ENCODE results near the gene EXOC3.

The EXOC3 gene

GRCh38 chr5:463952-464351 lies 21.0 kb downstream of the EXOC3 start:
- no peak for DNase-seq
- Histone ChIP-seq H3K4me3 (ENCODE audit: low read depth, low read length) (no peak overlapping the region), H3K36me3 (replicated peaks) (peaks cover 28% of the 10 kb centered on the region), H3K27me3 (replicated peaks) (no peaks in the 10 kb centered on the region), H3K27ac (no peak overlapping the region)
- in situ Hi-C loops (cut with HindIII; ENCODE audit: low pct_ligation_motif_present, low sequenced_read_pairs) = no loop called here
- no peak for TF ChIP-seq CTCF (IDR thresholded peaks at IDR 0.05; ENCODE audit: low read depth, low read length, missing control alignments)

GRCh38 chr5:464446-464842 lies 21.5 kb downstream of the EXOC3 start:
- Histone ChIP-seq H3K4me3 (ENCODE audit: low read depth, low read length) (no peak overlapping the region), H3K36me3 (replicated peaks) (peaks cover 28% of the 10 kb centered on the region), H3K27ac (no peak overlapping the region), H3K27me3 (replicated peaks) (no peaks in the 10 kb centered on the region)
- no peak for TF ChIP-seq CTCF (IDR thresholded peaks at IDR 0.05; ENCODE audit: low read depth, low read length, missing control alignments)
- no peak for DNase-seq
- in situ Hi-C loops (cut with HindIII; ENCODE audit: low pct_ligation_motif_present, low sequenced_read_pairs) = no loop called here

GRCh38 chr5:464843-465590 lies 22.0 kb downstream of the EXOC3 start:
- H3K27ac ChIP-seq = no peak overlapping the region
- H3K27me3 ChIP-seq (replicated peaks) = no peaks in the 10 kb centered on the region
- peaks cover 31% of the 10 kb centered on the region for H3K36me3 ChIP-seq (replicated peaks)
- no peak for DNase-seq
- in situ Hi-C loops (cut with HindIII; ENCODE audit: low pct_ligation_motif_present, low sequenced_read_pairs) = no loop called here
- no peak overlapping the region for H3K4me3 ChIP-seq (ENCODE audit: low read depth, low read length)
- no peak for TF ChIP-seq CTCF (IDR thresholded peaks at IDR 0.05; ENCODE audit: low read depth, low read length, missing control alignments)

- no peak for DNase-seq
- Histone ChIP-seq H3K27me3 (replicated peaks) (no peaks in the 10 kb centered on the region), H3K36me3 (replicated peaks) (peaks cover 33% of the 10 kb centered on the region), H3K4me3 (ENCODE audit: low read depth, low read length) (no peak overlapping the region), H3K27ac (no peak overlapping the region)
- TF ChIP-seq CTCF (IDR thresholded peaks at IDR 0.05; ENCODE audit: low read depth, low read length, missing control alignments) = no peak
- in situ Hi-C loops (cut with HindIII; ENCODE audit: low pct_ligation_motif_present, low sequenced_read_pairs) = no loop called here
Measured at GRCh38 chr5:465591-466403, 22.8 kb downstream of the EXOC3 start.

- peaks cover 33% of the 10 kb centered on the region for H3K36me3 ChIP-seq (replicated peaks)
- no peaks in the 10 kb centered on the region for H3K27me3 ChIP-seq (replicated peaks)
- no peak overlapping the region for H3K4me3 ChIP-seq (ENCODE audit: low read depth, low read length)
- no peak for DNase-seq
- in situ Hi-C loops (cut with HindIII; ENCODE audit: low pct_ligation_motif_present, low sequenced_read_pairs) = no loop called here
- no peak overlapping the region for H3K27ac ChIP-seq
- TF ChIP-seq CTCF (IDR thresholded peaks at IDR 0.05; ENCODE audit: low read depth, low read length, missing control alignments) = no peak
Measured at GRCh38 chr5:466661-467310, 23.8 kb downstream of the EXOC3 start.
